Right atrium auricular region (tissue), 2 donors: ENCODE measurements around the gene CFAP299. TPM values are rescaled to one million over a fixed set of nuclear protein-coding genes. Genes with fewer than 3 reads are reported as not detected.

Source experiments
- DNase-seq: peaks from one replicate; pipeline ENCODE4 v3.0.0-alpha.2; 2019; ENCODE audit warnings: low spot score
- H3K27ac ChIP-seq, 2 donors: fragments of 200-600 bp; sonication (generic); 1 replicate in 1 of 2; 2 replicates in 1 of 2; pipeline ENCODE4 v1.5.1; 2016 to 2019
- H3K27me3 ChIP-seq, 2 donors: fragments of 200-600 bp; sonication (generic); one replicate each; pipeline versions ENCODE4 v1.5.1 to v1.6.0; 2017 to 2019
- H3K36me3 ChIP-seq: fragments of 200-600 bp; sonication (generic); one replicate; pipeline ENCODE4 v1.5.1; 2016
- H3K4me1 ChIP-seq, 2 donors: fragments of 200-600 bp; sonication (generic); one replicate each; pipeline versions ENCODE4 v1.5.1 to v1.6.0; 2017 to 2019
- H3K4me3 ChIP-seq, 2 donors: fragments of 200-600 bp; sonication (generic); 1 replicate in 1 of 2; 2 replicates in 1 of 2; pipeline ENCODE4 v1.5.1; 2017 to 2019; ENCODE audit warnings: mild to moderate bottlenecking in 1 of 2, moderate library complexity in 1 of 2
- H3K9me3 ChIP-seq, 2 donors: fragments of 200-600 bp; sonication (generic); one replicate each; pipeline ENCODE4 v1.5.1; 2019
- CTCF ChIP-seq, 2 donors: fragments of 200-600 bp; sonication (generic); IDR thresholded peaks; one replicate each; pipeline ENCODE4 v1.5.1; 2019; ENCODE audit warnings: antibody characterized with exemption in 2 of 2
- total RNA-seq, 2 donors: library from RNA; depleted of rRNA; stranded (reverse); fragments of >200 nt; gene quantifications; one replicate each; pipeline ENCODE4 v1.1.0, GENCODE V29; 2016

The CFAP299 gene
- total RNA-seq, 2 donors from 2014 or later, result not detected

GRCh38 chr4:80446248-80446647, 110.7 kb downstream of the CFAP299 start:
- no peaks in the 10 kb centered on the region for H3K27me3 ChIP-seq
- H3K4me1 ChIP-seq, result no peaks in the 10 kb centered on the region
- DNase-seq, result no peak
- H3K36me3 ChIP-seq, result no peaks in the 10 kb centered on the region
- no peak overlapping the region for H3K27ac ChIP-seq
- no peak for TF ChIP-seq CTCF (IDR thresholded peaks at IDR 0.05)
- peaks cover 0 to 6% of the 10 kb centered on the region in 2 donors for H3K9me3 ChIP-seq
- H3K4me3 ChIP-seq, result no peak overlapping the region

GRCh38 chr4:80446664-80447063, 111.1 kb downstream of the CFAP299 start:
- no peaks in the 10 kb centered on the region for H3K27me3 ChIP-seq
- no peaks in the 10 kb centered on the region for H3K4me1 ChIP-seq
- TF ChIP-seq CTCF (IDR thresholded peaks at IDR 0.05), result no peak
- peaks cover 0 to 6% of the 10 kb centered on the region in 2 donors for H3K9me3 ChIP-seq
- no peak overlapping the region for H3K27ac ChIP-seq
- DNase-seq, result no peak
- no peaks in the 10 kb centered on the region for H3K36me3 ChIP-seq
- H3K4me3 ChIP-seq, result no peak overlapping the region

- H3K4me1 ChIP-seq, result no peaks in the 10 kb centered on the region
- peaks cover 0 to 1% of the 10 kb centered on the region in 2 donors for H3K9me3 ChIP-seq
- no peak for TF ChIP-seq CTCF (IDR thresholded peaks at IDR 0.05)
- no peak overlapping the region for H3K4me3 ChIP-seq
- no peak overlapping the region for H3K27ac ChIP-seq
- no peaks in the 10 kb centered on the region for H3K27me3 ChIP-seq
- DNase-seq, result no peak
- H3K36me3 ChIP-seq, result no peaks in the 10 kb centered on the region
Observed at GRCh38 chr4:80447493-80447892, 112.0 kb downstream of the CFAP299 start.

GRCh38 chr4:80448056-80448455, 112.5 kb downstream of the CFAP299 start:
- Histone ChIP-seq H3K4me3 (no peak overlapping the region), H3K27ac (no peak overlapping the region), H3K36me3 (no peaks in the 10 kb centered on the region), H3K9me3 (no peaks in the 10 kb centered on the region), H3K27me3 (no peaks in the 10 kb centered on the region), H3K4me1 (no peaks in the 10 kb centered on the region)
- DNase-seq, result no peak
- TF ChIP-seq CTCF (IDR thresholded peaks at IDR 0.05), result no peak

- H3K9me3 ChIP-seq, result no peaks in the 10 kb centered on the region
- H3K27me3 ChIP-seq, result no peaks in the 10 kb centered on the region
- H3K27ac ChIP-seq, result no peak overlapping the region
- no peaks in the 10 kb centered on the region for H3K36me3 ChIP-seq
- no peak overlapping the region for H3K4me3 ChIP-seq
- no peak for DNase-seq
- no peak for TF ChIP-seq CTCF (IDR thresholded peaks at IDR 0.05)
- H3K4me1 ChIP-seq, result no peaks in the 10 kb centered on the region
Observed at GRCh38 chr4:80452055-80452454, 116.5 kb downstream of the CFAP299 start.

GRCh38 chr4:80452768-80453167, 117.2 kb downstream of the CFAP299 start:
- Histone ChIP-seq H3K4me3 (no peak overlapping the region), H3K27me3 (no peaks in the 10 kb centered on the region), H3K4me1 (no peaks in the 10 kb centered on the region), H3K27ac (no peak overlapping the region), H3K36me3 (no peaks in the 10 kb centered on the region), H3K9me3 (no peaks in the 10 kb centered on the region)
- no peak for DNase-seq
- no peak for TF ChIP-seq CTCF (IDR thresholded peaks at IDR 0.05)
